Measurements from ENCODE around the gene ADGRE1.

ADGRE1 gene

DNA sequence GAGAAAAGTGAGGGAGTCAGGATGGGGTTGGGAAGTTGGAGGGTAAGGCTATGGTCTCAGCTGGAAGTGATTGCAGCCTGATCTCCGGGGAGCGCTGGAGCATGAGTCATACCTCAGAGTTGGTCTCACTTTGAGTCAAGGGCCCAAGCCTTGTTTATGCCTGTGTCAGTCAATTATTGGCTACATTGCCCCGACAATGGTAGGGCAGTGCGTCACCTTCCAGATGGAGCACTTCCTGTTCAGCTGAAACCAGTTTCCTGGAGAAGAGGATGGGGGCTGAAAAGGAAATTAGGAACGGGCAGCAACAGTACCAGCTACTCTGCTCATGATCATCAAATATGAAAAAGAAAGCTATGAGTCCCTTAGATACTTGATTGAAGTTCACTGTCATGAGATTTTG is 60.4 kb downstream of the ADGRE1 start:
- H3K27ac Mint-ChIP-seq = no peak overlapping the region
- peaks cover 5% of the 10 kb centered on the region for H3K9me3 Mint-ChIP-seq
- no peaks in the 10 kb centered on the region for H3K4me1 Mint-ChIP-seq
- no peaks in the 10 kb centered on the region for H3K27me3 Mint-ChIP-seq (ENCODE audit: low read depth)
- H3K4me3 Mint-ChIP-seq = no peak overlapping the region
- TF ChIP-seq CTCF (IDR thresholded peaks at IDR 0.05; ENCODE audit: unreplicated experiment in 3 of 3) = no peak
- H3K36me3 Mint-ChIP-seq (ENCODE audit: low read depth) = no peaks in the 10 kb centered on the region

- Mint-ChIP-seq H3K9me3 (peaks cover 12% of the 10 kb centered on the region), H3K27me3 (ENCODE audit: low read depth) (no peaks in the 10 kb centered on the region), H3K4me3 (no peak overlapping the region), H3K27ac (no peak overlapping the region), H3K4me1 (no peaks in the 10 kb centered on the region), H3K36me3 (ENCODE audit: low read depth) (no peaks in the 10 kb centered on the region)
- no peak for TF ChIP-seq CTCF (IDR thresholded peaks at IDR 0.05; ENCODE audit: unreplicated experiment in 3 of 3)
These were observed 61.5 kb downstream of the ADGRE1 start for GRCh38 chr19:6948884-6949283.

GRCh38 chr19:6952956-6953355 is 65.6 kb downstream of the ADGRE1 start:
- no peaks in the 10 kb centered on the region for H3K36me3 Mint-ChIP-seq (ENCODE audit: low read depth)

GRCh38 chr19:6955082-6955481 is 67.7 kb downstream of the ADGRE1 start:
- H3K36me3 Mint-ChIP-seq (ENCODE audit: low read depth) = no peaks in the 10 kb centered on the region
- H3K27ac Mint-ChIP-seq = no peak overlapping the region
- TF ChIP-seq CTCF (IDR thresholded peaks at IDR 0.05; ENCODE audit: unreplicated experiment in 3 of 3) = no peak
- H3K4me3 Mint-ChIP-seq = no peak overlapping the region
- H3K27me3 Mint-ChIP-seq (ENCODE audit: low read depth) = no peaks in the 10 kb centered on the region
- peaks cover 16% of the 10 kb centered on the region for H3K9me3 Mint-ChIP-seq
- H3K4me1 Mint-ChIP-seq = no peaks in the 10 kb centered on the region

More at GRCh38 chr19:6952956-6953355, 65.6 kb downstream of the ADGRE1 start:
- no peaks in the 10 kb centered on the region for H3K4me1 Mint-ChIP-seq
- no peak overlapping the region for H3K27ac Mint-ChIP-seq
- H3K4me3 Mint-ChIP-seq = no peak overlapping the region
- no peaks in the 10 kb centered on the region for H3K27me3 Mint-ChIP-seq (ENCODE audit: low read depth)
- H3K9me3 Mint-ChIP-seq = peaks cover 16% of the 10 kb centered on the region
- TF ChIP-seq CTCF (IDR thresholded peaks at IDR 0.05; ENCODE audit: unreplicated experiment in 3 of 3) = no peak

- Mint-ChIP-seq H3K27ac (no peak overlapping the region), H3K4me1 (no peaks in the 10 kb centered on the region), H3K9me3 (peaks cover 25% of the 10 kb centered on the region), H3K4me3 (no peak overlapping the region), H3K27me3 (ENCODE audit: low read depth) (no peaks in the 10 kb centered on the region), H3K36me3 (ENCODE audit: low read depth) (no peaks in the 10 kb centered on the region)
- TF ChIP-seq CTCF (IDR thresholded peaks at IDR 0.05; ENCODE audit: unreplicated experiment in 3 of 3) = no peak
These were observed 69.2 kb downstream of the ADGRE1 start for GRCh38 chr19:6956573-6956972.

GRCh38 chr19:6958791-6959190 is 71.4 kb downstream of the ADGRE1 start:
- Mint-ChIP-seq H3K27ac (no peak overlapping the region), H3K36me3 (ENCODE audit: low read depth) (no peaks in the 10 kb centered on the region), H3K9me3 (peaks cover 22% of the 10 kb centered on the region), H3K4me1 (no peaks in the 10 kb centered on the region), H3K27me3 (ENCODE audit: low read depth) (peaks cover 3% of the 10 kb centered on the region), H3K4me3 (no peak overlapping the region)
- TF ChIP-seq CTCF (IDR thresholded peaks at IDR 0.05; ENCODE audit: unreplicated experiment in 3 of 3) = no peak

All from nephron (organoid).